ENCODE results near the gene XRCC5.
"Not testable (repeated sequence)": the region's sequence is repeated elsewhere in the genome, so short reads cannot be mapped to it uniquely, and the experiment has no call there.

XRCC5 gene

DNA sequence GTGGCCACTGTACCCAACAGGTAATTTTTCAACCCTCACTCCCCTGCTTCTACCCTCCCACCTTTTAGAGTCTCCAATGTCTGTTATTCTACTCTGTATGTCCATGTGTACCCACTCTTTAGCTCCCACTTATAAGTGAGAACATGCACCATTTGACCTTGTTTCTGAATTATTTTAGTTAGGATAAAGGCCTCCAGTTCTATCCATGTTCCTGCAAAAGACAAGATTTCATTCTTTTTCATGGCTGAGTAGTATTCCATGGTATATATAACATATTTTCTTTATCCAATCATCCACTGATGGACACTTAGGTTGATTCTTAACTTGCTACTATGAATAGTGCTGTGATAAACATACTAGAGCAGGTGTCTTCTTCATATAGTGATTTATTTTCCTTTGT lies 36.7 kb upstream of the XRCC5 start:
- TF ChIP-seq, protein P1, sequence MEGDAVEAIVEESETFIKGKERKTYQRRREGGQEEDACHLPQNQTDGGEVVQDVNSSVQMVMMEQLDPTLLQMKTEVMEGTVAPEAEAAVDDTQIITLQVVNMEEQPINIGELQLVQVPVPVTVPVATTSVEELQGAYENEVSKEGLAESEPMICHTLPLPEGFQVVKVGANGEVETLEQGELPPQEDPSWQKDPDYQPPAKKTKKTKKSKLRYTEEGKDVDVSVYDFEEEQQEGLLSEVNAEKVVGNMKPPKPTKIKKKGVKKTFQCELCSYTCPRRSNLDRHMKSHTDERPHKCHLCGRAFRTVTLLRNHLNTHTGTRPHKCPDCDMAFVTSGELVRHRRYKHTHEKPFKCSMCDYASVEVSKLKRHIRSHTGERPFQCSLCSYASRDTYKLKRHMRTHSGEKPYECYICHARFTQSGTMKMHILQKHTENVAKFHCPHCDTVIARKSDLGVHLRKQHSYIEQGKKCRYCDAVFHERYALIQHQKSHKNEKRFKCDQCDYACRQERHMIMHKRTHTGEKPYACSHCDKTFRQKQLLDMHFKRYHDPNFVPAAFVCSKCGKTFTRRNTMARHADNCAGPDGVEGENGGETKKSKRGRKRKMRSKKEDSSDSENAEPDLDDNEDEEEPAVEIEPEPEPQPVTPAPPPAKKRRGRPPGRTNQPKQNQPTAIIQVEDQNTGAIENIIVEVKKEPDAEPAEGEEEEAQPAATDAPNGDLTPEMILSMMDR (conservative IDR thresholded peaks at IDR 0.05) = no peak
- H3K27ac ChIP-seq = no peak overlapping the region

DNA sequence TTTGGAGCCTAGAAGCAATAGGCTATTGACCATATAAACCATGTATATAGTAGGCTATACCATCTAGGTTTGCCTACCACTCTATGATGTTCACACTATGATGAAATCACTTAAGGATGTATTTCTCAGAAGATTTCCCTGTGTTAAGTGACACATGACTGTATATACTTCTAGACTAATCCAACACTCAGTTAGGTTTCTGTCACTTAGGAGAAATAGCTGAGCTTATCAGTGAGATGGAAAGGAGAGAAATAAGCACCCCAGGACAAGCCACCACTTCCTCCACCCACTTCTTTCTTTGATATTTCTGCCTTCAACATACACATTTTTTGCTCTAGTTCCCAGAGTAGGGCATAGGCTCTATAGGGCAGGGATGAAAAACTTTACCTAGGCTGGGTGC lies 35.4 kb upstream of the XRCC5 start:
- TF ChIP-seq, protein P1 (conservative IDR thresholded peaks at IDR 0.05) = no peak
- H3K27ac ChIP-seq = no peak overlapping the region

DNA sequence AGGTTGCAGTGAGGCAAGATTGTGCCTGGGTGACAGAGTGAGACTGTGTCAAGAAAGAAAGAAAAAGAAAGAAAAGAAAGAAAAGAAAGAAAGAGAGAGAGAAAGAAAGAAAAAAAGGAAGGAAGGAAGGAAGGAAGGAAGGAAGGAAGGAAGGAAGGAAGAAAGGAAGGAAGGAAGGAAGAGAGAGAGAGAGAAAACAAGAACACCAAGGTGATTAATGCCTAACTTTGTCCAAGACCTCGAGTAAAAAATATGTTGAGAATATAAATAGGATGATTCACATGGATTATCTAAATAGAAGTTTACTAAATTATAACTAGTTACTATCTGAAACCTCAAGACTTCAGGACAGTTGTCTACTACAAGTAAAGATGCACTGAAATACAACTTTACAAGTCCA lies 34.8 kb upstream of the XRCC5 start:
- H3K27ac ChIP-seq = no peak overlapping the region
- TF ChIP-seq, protein P1 (conservative IDR thresholded peaks at IDR 0.05) = no peak

GRCh38 chr2:216074794-216075193 lies 34.4 kb upstream of the XRCC5 start:
- TF ChIP-seq, protein P1 (conservative IDR thresholded peaks at IDR 0.05) = no peak
- H3K27ac ChIP-seq = no peak overlapping the region; the same call in 1 of the 2 replicates

DNA sequence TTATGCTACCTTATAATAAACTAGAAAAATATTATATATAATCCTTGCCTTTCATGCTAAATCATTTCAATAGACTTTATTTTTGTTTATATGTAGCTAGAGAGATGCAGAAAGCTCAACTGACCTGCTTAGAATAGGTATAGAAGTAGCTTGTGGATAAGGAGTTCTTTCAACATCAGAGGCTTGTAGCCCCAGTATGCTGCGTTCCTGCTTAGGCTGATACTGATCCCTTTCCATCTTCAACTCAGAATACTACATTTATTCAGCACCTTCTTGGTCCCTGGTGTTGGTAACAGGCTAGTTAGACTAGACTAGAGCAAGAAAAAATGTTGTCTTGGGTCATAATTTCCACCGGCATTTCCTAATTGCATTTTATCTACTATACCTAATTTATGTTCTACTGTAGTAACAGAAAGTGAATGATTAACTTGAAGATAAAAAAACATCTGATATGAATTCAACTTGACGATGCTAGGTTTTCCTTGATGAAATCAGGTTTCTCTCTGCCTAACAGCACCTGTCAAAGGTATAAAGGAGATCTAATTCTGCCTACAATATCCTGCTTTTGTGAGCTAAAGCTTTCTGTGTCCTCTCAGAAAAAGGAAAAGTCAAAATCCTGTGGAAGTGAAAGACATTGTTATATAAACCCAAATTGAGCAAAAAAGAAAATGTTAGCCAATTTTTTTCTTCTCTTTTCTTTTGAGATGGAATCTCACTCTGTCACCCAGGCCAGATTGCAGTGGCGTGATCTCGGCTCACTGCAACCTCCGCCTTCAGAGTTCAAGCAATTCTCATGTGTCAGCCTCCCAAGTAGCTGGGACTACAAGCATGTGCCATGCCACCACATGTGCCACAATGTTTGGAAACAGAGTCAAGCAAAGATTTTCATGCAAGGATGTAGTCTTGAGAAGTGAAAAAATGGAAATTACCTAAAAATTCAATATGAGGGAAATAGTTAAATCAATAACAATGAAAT lies 33.4 kb upstream of the XRCC5 start:
- H3K27ac ChIP-seq = peak overlapping the region; percentile 50
- TF ChIP-seq, protein P1 (conservative IDR thresholded peaks at IDR 0.05) = no peak

GRCh38 chr2:216078776-216079175 lies 30.4 kb upstream of the XRCC5 start:
- no peak overlapping the region for H3K27ac ChIP-seq
- TF ChIP-seq, protein P1 (conservative IDR thresholded peaks at IDR 0.05) = no peak

DNA sequence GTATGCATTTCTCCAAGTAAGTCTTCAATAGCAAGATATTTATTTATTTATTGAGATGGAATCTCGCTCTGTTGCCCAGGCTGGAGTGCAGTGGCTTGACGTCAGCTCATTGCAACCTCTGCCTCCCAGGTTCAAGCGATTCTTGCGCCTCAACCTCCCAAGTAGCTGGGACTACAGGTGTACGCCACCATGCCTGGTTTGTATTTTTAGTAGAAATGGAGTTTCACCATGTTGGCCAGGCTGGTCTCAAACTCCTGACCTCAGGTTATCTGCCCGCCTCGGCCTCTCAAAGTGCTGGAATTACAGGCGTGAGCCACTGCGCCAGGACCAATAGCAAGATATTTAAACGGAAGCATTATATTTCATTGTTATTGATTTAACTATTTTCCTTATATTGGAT lies 29.1 kb upstream of the XRCC5 start:
- H3K27ac ChIP-seq = not testable (repeated sequence)

- TF ChIP-seq, protein P1 (conservative IDR thresholded peaks at IDR 0.05) = no peak
- H3K27ac ChIP-seq = peak overlapping the region; percentile 84
These were observed 28.1 kb upstream of the XRCC5 start for GRCh38 chr2:216081012-216081411.
